B cell (primary cell): Measurements from ENCODE around the gene GASK1B. TPM values are rescaled to one million over a fixed set of nuclear protein-coding genes. Genes with fewer than 3 reads are reported as not detected.

Experiments
- ATAC-seq: fragments of 200-7000 bp; cut with Tn5 transposase; one replicate; pipeline ENCODE4 v1.10.0; 2021; ENCODE audit warnings: low read depth, mild to moderate bottlenecking, moderate number of reproducible peaks, moderate library complexity
- CTCF ChIA-PET: fragments of 350-600 bp; sonication (Branson Sonifier 250); formaldehyde crosslinking; loops from one replicate; lab custom pipeline; 2021; ENCODE audit warnings: antibody characterized with exemption, inconsistent platforms; lab: Charles Lee
- POLR2A ChIA-PET: fragments of 350-600 bp; sonication (Branson Sonifier 250); formaldehyde crosslinking; loops from one replicate; lab custom pipeline; 2021; ENCODE audit warnings: antibody characterized with exemption; lab: Charles Lee
- DNase-seq: peaks from one replicate; pipeline ENCODE4 v3.0.0; 2013
- H2AFZ ChIP-seq: 2 replicates; pipeline ENCODE4 v1.6.1; 2012; ENCODE audit warnings: mild to moderate bottlenecking, low read depth, low read length; ENCODE audit not compliant: insufficient read depth, poor library complexity, severe bottlenecking
- H3K27ac ChIP-seq, 2 donors: 1 replicate in 1 of 2; 2 replicates in 1 of 2; pipeline ENCODE4 v1.5.1; 2012 to 2013; ENCODE audit warnings: low read length in 2 of 2, mild to moderate bottlenecking in 2 of 2, moderate library complexity in 1 of 2
- H3K27me3 ChIP-seq, 4 experiments: fragments of 200-600 bp in 1 of 4; sonication (generic) in 1 of 4; replicated peaks in 1 of 4; 1 replicate in 2 of 4; 2 replicates in 2 of 4; pipeline versions ENCODE4 v1.6.1 to v1.7.0; 2013 to 2016; ENCODE audit warnings: low read length in 3 of 4, mild to moderate bottlenecking in 2 of 4, mixed read lengths in 1 of 4, moderate library complexity in 1 of 4; ENCODE audit not compliant: insufficient read depth in 4 of 4, control insufficient read depth in 3 of 4; ENCODE audit errors: control extremely low read depth in 1 of 4
- H3K36me3 ChIP-seq, 2 experiments: replicated peaks in 1 of 2; 1 replicate in 1 of 2; 2 replicates in 1 of 2; pipeline versions ENCODE4 v1.6.1 to v1.7.1; 2013; ENCODE audit warnings: low read length in 1 of 2; ENCODE audit not compliant: insufficient read depth in 2 of 2, control insufficient read depth in 1 of 2; ENCODE audit errors: control extremely low read depth in 1 of 2, extremely low read depth in 1 of 2
- H3K4me1 ChIP-seq, 2 donors: fragments of 200-600 bp in 1 of 2; sonication (generic) in 1 of 2; 1 replicate in 1 of 2; 2 replicates in 1 of 2; pipeline versions ENCODE4 v1.5.1 to v1.6.1; 2013 to 2017; ENCODE audit warnings: low read length in 2 of 2; ENCODE audit not compliant: control insufficient read depth in 2 of 2, insufficient read depth in 2 of 2
- H3K4me2 ChIP-seq: replicated peaks from 2 replicates; pipeline ENCODE3; 2012; ENCODE audit warnings: mild to moderate bottlenecking, low read depth, low read length; ENCODE audit not compliant: poor library complexity, severe bottlenecking
- H3K4me3 ChIP-seq, 5 experiments: fragments of 200-600 bp in 1 of 5; sonication (generic) in 1 of 5; 1 replicate in 3 of 5; 2 replicates in 2 of 5; pipeline versions ENCODE4 v1.5.1 to v1.7.0; 2011 to 2016; ENCODE audit warnings: low read length in 4 of 5, mild to moderate bottlenecking in 4 of 5, low read depth in 2 of 5, control low read depth in 1 of 5, moderate library complexity in 1 of 5; ENCODE audit not compliant: insufficient read depth in 1 of 5; ENCODE audit errors: control extremely low read depth in 1 of 5, extremely low read depth in 1 of 5
- H3K79me2 ChIP-seq: fragments of 200-600 bp; sonication (generic); one replicate; pipeline ENCODE4 v1.6.0; 2016; ENCODE audit warnings: low read length; ENCODE audit not compliant: control insufficient read depth, insufficient read depth
- H3K9ac ChIP-seq: fragments of 200-600 bp; sonication (generic); 2 replicates; pipeline ENCODE4 v1.6.1; 2017; ENCODE audit warnings: mild to moderate bottlenecking, low read length, moderate library complexity
- H3K9me3 ChIP-seq, 3 donors: one replicate each; pipeline versions ENCODE4 v1.6.1 to v1.7.1; 2013; ENCODE audit warnings: low read length in 2 of 3; ENCODE audit not compliant: control insufficient read depth in 2 of 3, insufficient read depth in 1 of 3; ENCODE audit errors: control extremely low read depth in 1 of 3
- H4K20me1 ChIP-seq: 2 replicates; pipeline ENCODE4 v1.6.0; 2012; ENCODE audit warnings: mild to moderate bottlenecking, low read length; ENCODE audit not compliant: insufficient read depth, control insufficient read depth, poor library complexity, severe bottlenecking
- H3K27ac Mint-ChIP-seq: one replicate; pipeline ENCODE4 v1.8.0; 2021; ENCODE audit warnings: mixed read lengths
- H3K27me3 Mint-ChIP-seq: one replicate; pipeline ENCODE4 v1.8.0; 2021; ENCODE audit warnings: mixed read lengths
- H3K4me1 Mint-ChIP-seq: one replicate; pipeline ENCODE4 v1.8.0; 2021; ENCODE audit warnings: mixed read lengths
- H3K4me3 Mint-ChIP-seq: one replicate; pipeline ENCODE4 v1.8.0; 2021; ENCODE audit warnings: mixed read lengths
- H3K9me3 Mint-ChIP-seq: one replicate; pipeline ENCODE4 v1.8.0; 2022; ENCODE audit warnings: mixed read lengths; ENCODE audit not compliant: insufficient read depth
- EZH2 ChIP-seq: IDR thresholded peaks from 2 replicates; pipeline ENCODE4 v1.6.1; 2012; ENCODE audit warnings: borderline replicate concordance, low read depth, mild to moderate bottlenecking, moderate library complexity, low read length; ENCODE audit not compliant: insufficient read depth, poor library complexity, severe bottlenecking
- WGBS: methylation state at CpG from one replicate; pipeline ENCODE4 v1.1.5; 2013; ENCODE audit warnings: missing lambda C conversion rate; ENCODE audit not compliant: insufficient coverage; 5-methylcytosine and 5-hydroxymethylcytosine counted together
- intact Hi-C: fragments of 100-400 bp; cut with micrococcal nuclease; formaldehyde crosslinking; loops from one replicate; pipeline ENCODE4 v1.10.0; 2022
- polyA plus RNA-seq: library from polyadenylated mRNA; depleted of rRNA; stranded (reverse); fragments of >200 nt; gene quantifications from 2 replicates; pipeline ENCODE4 v1.2.3, GENCODE V29; 2012
- total RNA-seq, 2 donors: library from RNA; stranded (reverse); fragments of 120-200 nt in 1 of 2; gene quantifications; 1 replicate in 1 of 2; 2 replicates in 1 of 2; pipeline versions ENCODE4 v1.2.3 to v1.2.4, GENCODE V29; 2013 to 2022
- TF ChIP-seq, protein P1 (sequence below): fragments of 200-600 bp; IDR thresholded peaks from one replicate; pipeline ENCODE4 v1.8.0; 2022; ENCODE audit warnings: antibody characterized with exemption, mild to moderate bottlenecking

The GASK1B gene
- total and polyA plus RNA-seq, 2 donors (not counting 1 experiment from before 2014, with no cell fraction given): 0.27 to 0.39 TPM

DNA sequence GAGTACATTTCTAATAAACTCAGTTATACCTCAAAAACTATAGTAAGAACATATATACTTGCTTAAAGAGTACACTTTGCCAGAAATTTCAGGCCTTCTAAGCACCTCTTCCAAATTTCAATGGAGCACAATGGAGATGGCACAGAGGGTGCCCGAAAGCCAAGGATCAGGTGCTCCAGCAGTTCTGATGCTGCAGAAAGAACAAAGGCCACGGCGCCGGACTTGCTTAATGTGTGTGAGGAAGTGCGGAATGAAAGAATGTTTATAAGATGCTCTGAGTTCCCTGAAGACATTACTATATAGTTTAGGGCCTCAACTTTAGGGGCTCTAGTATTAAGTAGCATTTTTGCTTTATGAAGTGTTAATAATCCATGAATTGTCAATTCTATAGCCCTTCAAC lies 44.3 kb downstream of the GASK1B start:
- Histone ChIP-seq H3K27me3 (no peaks in the 10 kb centered on the region), H3K4me3 (no peak overlapping the region), H3K27ac (no peak overlapping the region), H2AFZ (no peak overlapping the region), H3K79me2 (no peaks in the 10 kb centered on the region), H3K4me1 (no peaks in the 10 kb centered on the region), H4K20me1 (no peaks in the 10 kb centered on the region), H3K9ac (no peak overlapping the region), H3K36me3 (no peaks in the 10 kb centered on the region), H3K4me2 (no peak overlapping the region), H3K9me3 (no peaks in the 10 kb centered on the region)
- intact Hi-C loops: no loop called here
- Mint-ChIP-seq H3K9me3 (no peaks in the 10 kb centered on the region), H3K4me1 (no peaks in the 10 kb centered on the region), H3K4me3 (no peak overlapping the region), H3K27me3 (no peaks in the 10 kb centered on the region), H3K27ac (no peak overlapping the region)
- ATAC-seq: no peak
- TF ChIP-seq EZH2: no peak
- TF ChIP-seq, protein P1, sequence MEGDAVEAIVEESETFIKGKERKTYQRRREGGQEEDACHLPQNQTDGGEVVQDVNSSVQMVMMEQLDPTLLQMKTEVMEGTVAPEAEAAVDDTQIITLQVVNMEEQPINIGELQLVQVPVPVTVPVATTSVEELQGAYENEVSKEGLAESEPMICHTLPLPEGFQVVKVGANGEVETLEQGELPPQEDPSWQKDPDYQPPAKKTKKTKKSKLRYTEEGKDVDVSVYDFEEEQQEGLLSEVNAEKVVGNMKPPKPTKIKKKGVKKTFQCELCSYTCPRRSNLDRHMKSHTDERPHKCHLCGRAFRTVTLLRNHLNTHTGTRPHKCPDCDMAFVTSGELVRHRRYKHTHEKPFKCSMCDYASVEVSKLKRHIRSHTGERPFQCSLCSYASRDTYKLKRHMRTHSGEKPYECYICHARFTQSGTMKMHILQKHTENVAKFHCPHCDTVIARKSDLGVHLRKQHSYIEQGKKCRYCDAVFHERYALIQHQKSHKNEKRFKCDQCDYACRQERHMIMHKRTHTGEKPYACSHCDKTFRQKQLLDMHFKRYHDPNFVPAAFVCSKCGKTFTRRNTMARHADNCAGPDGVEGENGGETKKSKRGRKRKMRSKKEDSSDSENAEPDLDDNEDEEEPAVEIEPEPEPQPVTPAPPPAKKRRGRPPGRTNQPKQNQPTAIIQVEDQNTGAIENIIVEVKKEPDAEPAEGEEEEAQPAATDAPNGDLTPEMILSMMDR: no peak
- POLR2A ChIA-PET: no interaction called here
- CTCF ChIA-PET: no interaction called here
- DNase-seq: no peak
- WGBS: 100% methylated on average over 1 of the region's 5 CpGs

DNA sequence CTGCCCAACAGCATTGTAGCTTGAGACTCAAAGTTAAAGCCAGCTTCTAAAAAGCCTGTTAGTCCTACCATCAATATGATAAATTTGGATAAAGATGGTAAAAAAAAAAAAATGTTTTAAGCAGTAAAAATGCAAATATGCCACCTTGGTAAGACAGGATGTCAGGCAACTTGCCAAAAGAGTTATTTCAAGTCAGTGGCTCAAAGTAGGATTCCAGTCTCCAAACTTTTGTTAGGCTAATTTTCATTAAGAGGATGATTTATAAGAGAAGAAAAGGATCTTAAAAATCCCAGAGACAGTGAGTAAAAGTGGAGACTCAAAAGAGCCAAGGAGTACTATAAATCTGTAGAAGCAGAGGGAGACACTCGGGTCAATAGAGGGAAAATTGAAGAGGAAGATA lies 47.5 kb downstream of the GASK1B start:
- intact Hi-C loops: no loop called here
- Mint-ChIP-seq H3K4me1 (no peaks in the 10 kb centered on the region), H3K4me3 (no peak overlapping the region), H3K27ac (no peak overlapping the region), H3K27me3 (no peaks in the 10 kb centered on the region), H3K9me3 (no peaks in the 10 kb centered on the region)
- H4K20me1 ChIP-seq: no peaks in the 10 kb centered on the region
- CTCF ChIA-PET: no interaction called here
- H3K9me3 ChIP-seq: no peaks in the 10 kb centered on the region
- no peak overlapping the region for H3K9ac ChIP-seq
- no peak overlapping the region for H3K27ac ChIP-seq
- no peaks in the 10 kb centered on the region for H3K4me1 ChIP-seq
- WGBS: 60% methylated on average over 1 of the region's 1 CpG
- TF ChIP-seq, protein P1: no peak
- no peaks in the 10 kb centered on the region for H3K27me3 ChIP-seq
- no peaks in the 10 kb centered on the region for H3K36me3 ChIP-seq
- H2AFZ ChIP-seq: no peak overlapping the region
- no peak overlapping the region for H3K4me2 ChIP-seq
- POLR2A ChIA-PET: no interaction called here
- no peak overlapping the region for H3K4me3 ChIP-seq
- ATAC-seq (no peak), DNase-seq (no peak)
- H3K79me2 ChIP-seq: no peaks in the 10 kb centered on the region

Other genes with a start within 250 kb of the GASK1B start
- 0.07 TPM in 1 of 2 replicates, not detected in the other for gene TMEM144, start 37.5 kb upstream of the GASK1B start, total RNA-seq
- 0.06 and 0.07 TPM in 2 replicates for gene TMEM144, start 37.5 kb upstream of the GASK1B start, polyA plus RNA-seq